OCI-LY7 (cell line): ENCODE data around the gene CCDC117. TPM values are rescaled to one million over a fixed set of nuclear protein-coding genes. Genes with fewer than 3 reads are reported as not detected.
A peak's percentile ranks its signal among the peaks of the same experiment; 100 is the strongest.

ENCODE experiments used
- BruUV-seq: library from RNA; stranded (reverse); fragments of 400-500 nt; replicated peaks from 2 replicates; lab custom pipeline; 2021; lab: Mats Ljungman, UMichigan
- CTCF ChIA-PET: fragments of 300-600 bp; sonication (Branson Sonifier 250); formaldehyde crosslinking; loops from one replicate; lab custom pipeline; 2022; ENCODE audit warnings: antibody characterized with exemption; ENCODE audit not compliant: unreplicated experiment; lab: Charles Lee
- POLR2A ChIA-PET: fragments of 300-600 bp; sonication (Branson Sonifier 250); formaldehyde crosslinking; loops from one replicate; lab custom pipeline; 2022; ENCODE audit warnings: antibody characterized with exemption; lab: Charles Lee
- DNase-seq: peaks from one replicate; pipeline ENCODE4 v3.0.0-alpha.2; 2015; ENCODE audit warnings: low spot score
- H2AFZ ChIP-seq: fragments of 200-600 bp; sonication (generic), shearing (Covaris generic); 2 replicates; pipeline ENCODE4 v1.6.1; 2014; ENCODE audit warnings: mild to moderate bottlenecking, antibody characterized with exemption, low read length, moderate library complexity
- H3K27ac ChIP-seq: fragments of 200-600 bp; sonication (generic); 2 replicates; pipeline ENCODE4 v1.5.1; 2014; ENCODE audit warnings: mixed run types, low read depth, mild to moderate bottlenecking, moderate library complexity, low read length, inconsistent platforms; ENCODE audit not compliant: poor library complexity, severe bottlenecking
- H3K36me3 ChIP-seq: fragments of 200-600 bp; sonication (generic); 2 replicates; pipeline ENCODE4 v1.6.1; 2014; ENCODE audit warnings: mild to moderate bottlenecking, antibody characterized with exemption, low read length, moderate library complexity, mixed read lengths; ENCODE audit not compliant: insufficient read depth
- H3K4me1 ChIP-seq: fragments of 200-600 bp; sonication (generic); 2 replicates; pipeline ENCODE4 v1.5.1; 2014; ENCODE audit warnings: mild to moderate bottlenecking, low read length; ENCODE audit not compliant: insufficient read depth, poor library complexity, severe bottlenecking
- H3K4me2 ChIP-seq: fragments of 200-600 bp; sonication (generic); 2 replicates; pipeline ENCODE4 v1.6.1; 2014; ENCODE audit warnings: mild to moderate bottlenecking, low read length
- H3K4me3 ChIP-seq: fragments of 200-600 bp; sonication (generic); 2 replicates; pipeline ENCODE4 v1.5.1; 2014; ENCODE audit warnings: mild to moderate bottlenecking, low read depth, low read length; ENCODE audit not compliant: poor library complexity, severe bottlenecking
- H3K79me2 ChIP-seq: fragments of 200-600 bp; sonication (generic); 2 replicates; pipeline ENCODE4 v1.6.1; 2016; ENCODE audit warnings: low read depth, mild to moderate bottlenecking, low read length, moderate library complexity, mixed read lengths; ENCODE audit not compliant: insufficient read depth
- H3K9me2 ChIP-seq: fragments of 200-600 bp; sonication (generic); 2 replicates; pipeline ENCODE4 v1.6.1; 2016; ENCODE audit warnings: mild to moderate bottlenecking, low read length, mixed read lengths; ENCODE audit not compliant: insufficient read depth
- H3K9me3 ChIP-seq: fragments of 200-600 bp; sonication (generic); 2 replicates; pipeline ENCODE4 v1.6.1; 2014; ENCODE audit warnings: mild to moderate bottlenecking, mixed run types, low read length, mixed read lengths
- H4K20me1 ChIP-seq: fragments of 200-600 bp; sonication (generic); 2 replicates; pipeline ENCODE4 v1.6.1; 2014; ENCODE audit warnings: mild to moderate bottlenecking, antibody characterized with exemption, low read length, moderate library complexity, mixed read lengths; ENCODE audit not compliant: insufficient read depth
- CTCF ChIP-seq: fragments of 200-600 bp; sonication (generic); conservative IDR thresholded peaks from 2 replicates; pipeline ENCODE4 v1.5.1; 2014; ENCODE audit warnings: mild to moderate bottlenecking, antibody characterized with exemption, low read length, moderate library complexity, mixed read lengths
- EZH2phosphoT487 ChIP-seq: fragments of 200-600 bp; sonication (generic); IDR thresholded peaks from 2 replicates; pipeline ENCODE4 v1.6.1; 2018; ENCODE audit warnings: low read depth, borderline replicate concordance, mild to moderate bottlenecking, mixed run types, antibody characterized with exemption, low read length, moderate library complexity, mixed read lengths
- intact Hi-C: fragments of 100-400 bp; cut with micrococcal nuclease; formaldehyde crosslinking; loops from one replicate; pipeline ENCODE4 v1.10.0; 2022; ENCODE audit not compliant: unreplicated experiment
- total RNA-seq, 2 experiments: library from RNA; depleted of rRNA in 1 of 2; stranded (reverse); fragments of >200 nt in 1 of 2; shearing (Covaris generic) in 1 of 2; gene quantifications; 2 replicates each; pipeline ENCODE4 v1.2.3, GENCODE V29; 2014 to 2022

Gene CCDC117
- total RNA-seq, 2 experiments from 2014 or later: 21.4 to 34.1 TPM

GRCh38 chr22:28795071-28795693, 22.7 kb downstream of the CCDC117 start:
- H3K4me3 ChIP-seq: no peak overlapping the region
- H3K79me2 ChIP-seq: peaks cover 9% of the 10 kb centered on the region; the same call in 1 of the 2 replicates
- H3K36me3 ChIP-seq: peaks cover 45% of the 10 kb centered on the region
- H2AFZ ChIP-seq: no peak overlapping the region
- H3K4me2 ChIP-seq: no peak overlapping the region
- H3K9me3 ChIP-seq: no peaks in the 10 kb centered on the region
- ChIA-PET POLR2A (interaction anchor here (0.9 to 2.4 kb wide), 2 partner anchors 18 to 24 kb away, joined by 4 to 7 read pairs; no protein-coding TSS in a partner anchor), CTCF (no interaction called here)
- TF ChIP-seq CTCF (no peak), EZH2phosphoT487 (no peak)
- H4K20me1 ChIP-seq: peaks cover 29% of the 10 kb centered on the region
- no peak overlapping the region for H3K27ac ChIP-seq
- DNase-seq: no peak
- intact Hi-C loops: no loop called here
- no peaks in the 10 kb centered on the region for H3K9me2 ChIP-seq
- H3K4me1 ChIP-seq: peaks cover 48% of the 10 kb centered on the region
- BruUV-seq: no TSS peak

- no peak for TF ChIP-seq CTCF
- TF ChIP-seq EZH2phosphoT487: no peak
- Histone ChIP-seq H4K20me1 (peaks cover 22% of the 10 kb centered on the region), H2AFZ (no peak overlapping the region), H3K36me3 (peaks cover 43% of the 10 kb centered on the region), H3K4me2 (no peak overlapping the region), H3K79me2 (peaks cover 9% of the 10 kb centered on the region; the same call in 1 of the 2 replicates), H3K4me1 (peaks cover 42% of the 10 kb centered on the region), H3K4me3 (no peak overlapping the region), H3K27ac (no peak overlapping the region), H3K9me2 (no peaks in the 10 kb centered on the region), H3K9me3 (no peaks in the 10 kb centered on the region)
- intact Hi-C loops: no loop called here
- BruUV-seq: TSS peak; percentile 40
- POLR2A ChIA-PET: interaction anchor here (0.9 kb wide), 1 partner anchor 17 kb away, joined by 4 read pairs; no protein-coding TSS in a partner anchor
- CTCF ChIA-PET: no interaction called here
- DNase-seq: no peak
Observed at GRCh38 chr22:28795932-28796856, 23.7 kb downstream of the CCDC117 start.
